Liver (tissue), 9 donors: ENCODE measurements around the gene KRT83. TPM values are rescaled to one million over a fixed set of nuclear protein-coding genes. Genes with fewer than 3 reads are reported as not detected.
A peak's percentile ranks its signal among the peaks of the same experiment; 100 is the strongest.
"Not testable (repeated sequence)": the region's sequence is repeated elsewhere in the genome, so short reads cannot be mapped to it uniquely, and the experiment has no call there.

Experiments
- DNase-seq: peaks from one replicate; pipeline ENCODE4 v3.0.0-alpha.2; 2017; ENCODE audit warnings: low spot score
- H3K27ac ChIP-seq, 2 donors: one replicate each; pipeline ENCODE4 v1.7.0; 2013; ENCODE audit warnings: inconsistent platforms in 2 of 2, low read length in 2 of 2, control low read depth in 1 of 2, low read depth in 1 of 2, mild to moderate bottlenecking in 1 of 2
- H3K27me3 ChIP-seq, 4 donors: one replicate each; pipeline versions ENCODE4 v1.6.1 to v1.7.0; 2013; ENCODE audit warnings: low read length in 3 of 4, inconsistent platforms in 1 of 4, mild to moderate bottlenecking in 1 of 4, moderate library complexity in 1 of 4; ENCODE audit not compliant: control insufficient read depth in 4 of 4, insufficient read depth in 4 of 4
- H3K36me3 ChIP-seq, 4 donors: one replicate each; pipeline versions ENCODE4 v1.6.1 to v1.7.0; 2013; ENCODE audit warnings: low read length in 3 of 4, mild to moderate bottlenecking in 3 of 4, low read depth in 1 of 4, moderate library complexity in 1 of 4; ENCODE audit not compliant: control insufficient read depth in 4 of 4, insufficient read depth in 3 of 4
- H3K4me1 ChIP-seq, 4 donors: one replicate each; pipeline versions ENCODE4 v1.6.1 to v1.7.0; 2013; ENCODE audit warnings: low read length in 3 of 4, mild to moderate bottlenecking in 3 of 4, moderate library complexity in 1 of 4; ENCODE audit not compliant: control insufficient read depth in 4 of 4, insufficient read depth in 4 of 4
- H3K4me3 ChIP-seq, 3 donors: one replicate each; pipeline versions ENCODE4 v1.6.1 to v1.7.0; 2013; ENCODE audit warnings: low read length in 3 of 3, control low read depth in 1 of 3, low read depth in 1 of 3, mild to moderate bottlenecking in 1 of 3
- H3K9ac ChIP-seq, 2 donors: one replicate each; pipeline ENCODE4 v1.7.0; 2013; ENCODE audit warnings: low read length in 2 of 2, mild to moderate bottlenecking in 2 of 2, moderate library complexity in 2 of 2, control low read depth in 1 of 2, low read depth in 1 of 2
- H3K9me3 ChIP-seq, 4 donors: one replicate each; pipeline versions ENCODE4 v1.6.1 to v1.7.0; 2013; ENCODE audit warnings: low read length in 3 of 4; ENCODE audit not compliant: control insufficient read depth in 4 of 4
- EGR1 ChIP-seq, 2 donors: IDR thresholded peaks; 2 replicates each; pipeline ENCODE4 v1.6.1; 2016 to 2018; ENCODE audit warnings: antibody characterized with exemption in 2 of 2, low read depth in 2 of 2
- FOXA1 ChIP-seq: IDR thresholded peaks from 2 replicates; pipeline ENCODE4 v1.6.1; 2016; ENCODE audit warnings: antibody characterized with exemption
- FOXA2 ChIP-seq: IDR thresholded peaks from 2 replicates; pipeline ENCODE4 v1.6.1; 2016; ENCODE audit warnings: antibody characterized with exemption
- GABPA ChIP-seq, 2 donors: IDR thresholded peaks in 1 of 2; conservative IDR thresholded peaks in 1 of 2; 2 replicates each; pipeline ENCODE4 v1.6.1; 2016; ENCODE audit warnings: antibody characterized with exemption in 2 of 2, mild to moderate bottlenecking in 1 of 2, moderate library complexity in 1 of 2
- HNF4G ChIP-seq: IDR thresholded peaks from 2 replicates; pipeline ENCODE4 v1.6.1; 2016; ENCODE audit warnings: antibody characterized with exemption
- JUND ChIP-seq, 2 donors: IDR thresholded peaks; 2 replicates each; pipeline ENCODE4 v1.6.1; 2016; ENCODE audit warnings: antibody characterized with exemption in 2 of 2
- NR2F2 ChIP-seq: IDR thresholded peaks from 2 replicates; pipeline ENCODE4 v1.6.1; 2016; ENCODE audit warnings: antibody characterized with exemption
- RAD21 ChIP-seq, 2 donors: IDR thresholded peaks; 2 replicates each; pipeline ENCODE4 v1.6.1; 2016; ENCODE audit warnings: antibody characterized with exemption in 2 of 2, mild to moderate bottlenecking in 2 of 2
- RXRA ChIP-seq, 2 donors: IDR thresholded peaks; 2 replicates each; pipeline ENCODE4 v1.6.1; 2017 to 2018; ENCODE audit warnings: antibody characterized with exemption in 2 of 2, mild to moderate bottlenecking in 1 of 2
- SP1 ChIP-seq: IDR thresholded peaks from 2 replicates; pipeline ENCODE4 v1.6.1; 2018; ENCODE audit warnings: antibody characterized with exemption, mild to moderate bottlenecking
- TAF1 ChIP-seq: conservative IDR thresholded peaks from 2 replicates; pipeline ENCODE4 v1.6.1; 2016; ENCODE audit warnings: antibody characterized with exemption, mild to moderate bottlenecking
- YY1 ChIP-seq: IDR thresholded peaks from 2 replicates; pipeline ENCODE4 v1.6.1; 2016; ENCODE audit warnings: antibody characterized with exemption, mild to moderate bottlenecking
- WGBS: extraction: QIAGEN DNeasy Blood & Tissue Kit; methylation state at CpG from one replicate; pipeline ENCODE4 v1.1.7; 2013; 5-methylcytosine and 5-hydroxymethylcytosine counted together
- polyA plus RNA-seq, 2 donors: library from polyadenylated mRNA; stranded (reverse) in 1 of 2; unstranded in 1 of 2; fragments of 200-250 nt in 1 of 2; fragments of >200 nt in 1 of 2; fragmentation: Nextera tagmentation in 1 of 2; extraction: Ambion mirVana in 1 of 2; gene quantifications; one replicate each; pipeline versions ENCODE4 v1.2.1 to v1.2.3, GENCODE V29; 2013 to 2015
- total RNA-seq, 2 donors: library from RNA; depleted of rRNA; stranded (reverse); fragments of >200 nt; gene quantifications; one replicate each; pipeline ENCODE4 v1.2.3, GENCODE V29; 2014
- TF ChIP-seq, protein P1 (sequence below): fragments of 150-350 bp; IDR thresholded peaks from 2 replicates; pipeline ENCODE4 v1.5.1; 2017; ENCODE audit warnings: improper control_type of control experiment, low read depth, low read length; ENCODE audit not compliant: missing input control
- TF ChIP-seq, protein P2 (sequence below): IDR thresholded peaks from 2 replicates; pipeline ENCODE4 v1.6.1; 2016; ENCODE audit warnings: antibody characterized with exemption, mild to moderate bottlenecking
- TF ChIP-seq, protein P3 (sequence below): IDR thresholded peaks from 2 replicates; pipeline ENCODE4 v1.6.1; 2016; ENCODE audit warnings: antibody characterized with exemption
- donor health status: healthy.
- donor health status: healthy.
- donor health status: healthy.
- donor health status: healthy.
- donor health status: healthy.

Gene KRT83
- total and polyA plus RNA-seq, 4 donors, result not detected

DNA sequence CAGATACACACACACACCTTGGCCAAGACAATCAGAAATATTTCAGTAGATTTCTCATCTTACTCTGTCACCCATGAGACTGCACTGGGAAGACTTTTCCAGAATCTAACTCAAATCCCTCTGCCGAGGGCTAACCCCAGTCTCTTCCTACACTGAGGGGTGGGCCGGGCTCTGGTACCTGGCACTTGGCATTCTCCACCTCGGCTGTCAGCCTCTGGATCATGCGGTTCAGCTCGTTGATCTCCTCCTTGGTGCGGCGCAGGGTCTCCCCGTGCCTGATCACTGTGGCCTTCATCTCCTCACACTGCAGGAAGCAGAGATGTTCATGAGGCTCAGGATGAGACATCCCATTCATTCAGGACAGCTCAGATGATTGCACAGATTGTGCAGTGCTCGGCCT is 4.9 kb downstream of the KRT83 start:
- Histone ChIP-seq H3K27ac (no peak overlapping the region), H3K4me1 (no peaks in the 10 kb centered on the region), H3K4me3 (no peak overlapping the region), H3K9ac (no peak overlapping the region), H3K36me3 (no peaks in the 10 kb centered on the region), H3K27me3 (peaks cover 0 to 3% (median 1%) of the 10 kb centered on the region in 4 donors), H3K9me3 (no peaks in the 10 kb centered on the region)
- DNase-seq, result no peak
- 85% methylated on average over 9 of the region's 9 CpGs for WGBS
- no peak for TF ChIP-seq JUND (IDR thresholded peaks at IDR 0.05)
- TF ChIP-seq RXRA (IDR thresholded peaks at IDR 0.05), result no peak
- no peak for TF ChIP-seq FOXA2
- TF ChIP-seq GABPA (IDR thresholded peaks at IDR 0.05 in 1 of 2, conservative IDR thresholded peaks at IDR 0.05 in 1 of 2), result no peak
- TF ChIP-seq YY1, result no peak
- no peak for TF ChIP-seq FOXA1
- no peak for TF ChIP-seq EGR1 (IDR thresholded peaks at IDR 0.05; ENCODE audit: low read depth in 2 of 2)
- no peak for TF ChIP-seq SP1
- TF ChIP-seq HNF4G, result no peak
- TF ChIP-seq, protein P1, sequence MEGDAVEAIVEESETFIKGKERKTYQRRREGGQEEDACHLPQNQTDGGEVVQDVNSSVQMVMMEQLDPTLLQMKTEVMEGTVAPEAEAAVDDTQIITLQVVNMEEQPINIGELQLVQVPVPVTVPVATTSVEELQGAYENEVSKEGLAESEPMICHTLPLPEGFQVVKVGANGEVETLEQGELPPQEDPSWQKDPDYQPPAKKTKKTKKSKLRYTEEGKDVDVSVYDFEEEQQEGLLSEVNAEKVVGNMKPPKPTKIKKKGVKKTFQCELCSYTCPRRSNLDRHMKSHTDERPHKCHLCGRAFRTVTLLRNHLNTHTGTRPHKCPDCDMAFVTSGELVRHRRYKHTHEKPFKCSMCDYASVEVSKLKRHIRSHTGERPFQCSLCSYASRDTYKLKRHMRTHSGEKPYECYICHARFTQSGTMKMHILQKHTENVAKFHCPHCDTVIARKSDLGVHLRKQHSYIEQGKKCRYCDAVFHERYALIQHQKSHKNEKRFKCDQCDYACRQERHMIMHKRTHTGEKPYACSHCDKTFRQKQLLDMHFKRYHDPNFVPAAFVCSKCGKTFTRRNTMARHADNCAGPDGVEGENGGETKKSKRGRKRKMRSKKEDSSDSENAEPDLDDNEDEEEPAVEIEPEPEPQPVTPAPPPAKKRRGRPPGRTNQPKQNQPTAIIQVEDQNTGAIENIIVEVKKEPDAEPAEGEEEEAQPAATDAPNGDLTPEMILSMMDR, result no peak
- TF ChIP-seq, protein P2, sequence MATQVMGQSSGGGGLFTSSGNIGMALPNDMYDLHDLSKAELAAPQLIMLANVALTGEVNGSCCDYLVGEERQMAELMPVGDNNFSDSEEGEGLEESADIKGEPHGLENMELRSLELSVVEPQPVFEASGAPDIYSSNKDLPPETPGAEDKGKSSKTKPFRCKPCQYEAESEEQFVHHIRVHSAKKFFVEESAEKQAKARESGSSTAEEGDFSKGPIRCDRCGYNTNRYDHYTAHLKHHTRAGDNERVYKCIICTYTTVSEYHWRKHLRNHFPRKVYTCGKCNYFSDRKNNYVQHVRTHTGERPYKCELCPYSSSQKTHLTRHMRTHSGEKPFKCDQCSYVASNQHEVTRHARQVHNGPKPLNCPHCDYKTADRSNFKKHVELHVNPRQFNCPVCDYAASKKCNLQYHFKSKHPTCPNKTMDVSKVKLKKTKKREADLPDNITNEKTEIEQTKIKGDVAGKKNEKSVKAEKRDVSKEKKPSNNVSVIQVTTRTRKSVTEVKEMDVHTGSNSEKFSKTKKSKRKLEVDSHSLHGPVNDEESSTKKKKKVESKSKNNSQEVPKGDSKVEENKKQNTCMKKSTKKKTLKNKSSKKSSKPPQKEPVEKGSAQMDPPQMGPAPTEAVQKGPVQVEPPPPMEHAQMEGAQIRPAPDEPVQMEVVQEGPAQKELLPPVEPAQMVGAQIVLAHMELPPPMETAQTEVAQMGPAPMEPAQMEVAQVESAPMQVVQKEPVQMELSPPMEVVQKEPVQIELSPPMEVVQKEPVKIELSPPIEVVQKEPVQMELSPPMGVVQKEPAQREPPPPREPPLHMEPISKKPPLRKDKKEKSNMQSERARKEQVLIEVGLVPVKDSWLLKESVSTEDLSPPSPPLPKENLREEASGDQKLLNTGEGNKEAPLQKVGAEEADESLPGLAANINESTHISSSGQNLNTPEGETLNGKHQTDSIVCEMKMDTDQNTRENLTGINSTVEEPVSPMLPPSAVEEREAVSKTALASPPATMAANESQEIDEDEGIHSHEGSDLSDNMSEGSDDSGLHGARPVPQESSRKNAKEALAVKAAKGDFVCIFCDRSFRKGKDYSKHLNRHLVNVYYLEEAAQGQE, result no peak
- no peak for TF ChIP-seq TAF1
- TF ChIP-seq, protein P3, sequence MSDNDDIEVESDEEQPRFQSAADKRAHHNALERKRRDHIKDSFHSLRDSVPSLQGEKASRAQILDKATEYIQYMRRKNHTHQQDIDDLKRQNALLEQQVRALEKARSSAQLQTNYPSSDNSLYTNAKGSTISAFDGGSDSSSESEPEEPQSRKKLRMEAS, result no peak
- no peak for TF ChIP-seq RAD21 (IDR thresholded peaks at IDR 0.05)
- no peak for TF ChIP-seq NR2F2

DNA sequence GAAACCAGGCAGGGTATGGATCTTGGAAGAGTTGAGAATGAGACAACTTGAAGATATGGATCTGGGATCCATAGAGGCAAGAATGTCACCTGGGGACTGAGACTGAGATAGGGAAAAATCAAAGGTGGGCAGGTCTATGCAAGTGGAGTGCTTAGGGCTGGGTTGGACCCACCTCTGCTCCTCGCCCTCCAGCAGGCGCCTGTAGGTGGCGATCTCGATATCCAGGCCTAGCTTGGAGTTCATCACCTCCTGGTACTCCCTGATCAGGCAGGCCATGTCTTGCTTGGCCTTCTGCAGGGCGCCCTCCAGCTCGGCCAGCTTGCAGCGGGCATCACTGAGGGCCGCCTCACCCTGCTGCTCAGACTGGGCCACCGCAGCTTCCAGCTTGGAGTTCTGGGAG is 5.5 kb downstream of the KRT83 start:
- not testable (repeated sequence) for H3K4me1 ChIP-seq, H3K27me3 ChIP-seq, H3K27ac ChIP-seq, H3K9ac ChIP-seq, DNase-seq, H3K36me3 ChIP-seq, H3K9me3 ChIP-seq, H3K4me3 ChIP-seq
- TF ChIP-seq, protein P1, result peak; percentile 17
- WGBS, result 69% methylated on average over 9 of the region's 9 CpGs
